Nucleus accumbens (tissue), 56 donors: ENCODE results near the gene COX11.

ENCODE experiments used
- DNase-seq, 56 donors: peaks; one replicate each; lab custom pipeline; 2025; lab: John Stamatoyannopoulos, UW

The COX11 gene, protein sequence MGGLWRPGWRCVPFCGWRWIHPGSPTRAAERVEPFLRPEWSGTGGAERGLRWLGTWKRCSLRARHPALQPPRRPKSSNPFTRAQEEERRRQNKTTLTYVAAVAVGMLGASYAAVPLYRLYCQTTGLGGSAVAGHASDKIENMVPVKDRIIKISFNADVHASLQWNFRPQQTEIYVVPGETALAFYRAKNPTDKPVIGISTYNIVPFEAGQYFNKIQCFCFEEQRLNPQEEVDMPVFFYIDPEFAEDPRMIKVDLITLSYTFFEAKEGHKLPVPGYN

DNA sequence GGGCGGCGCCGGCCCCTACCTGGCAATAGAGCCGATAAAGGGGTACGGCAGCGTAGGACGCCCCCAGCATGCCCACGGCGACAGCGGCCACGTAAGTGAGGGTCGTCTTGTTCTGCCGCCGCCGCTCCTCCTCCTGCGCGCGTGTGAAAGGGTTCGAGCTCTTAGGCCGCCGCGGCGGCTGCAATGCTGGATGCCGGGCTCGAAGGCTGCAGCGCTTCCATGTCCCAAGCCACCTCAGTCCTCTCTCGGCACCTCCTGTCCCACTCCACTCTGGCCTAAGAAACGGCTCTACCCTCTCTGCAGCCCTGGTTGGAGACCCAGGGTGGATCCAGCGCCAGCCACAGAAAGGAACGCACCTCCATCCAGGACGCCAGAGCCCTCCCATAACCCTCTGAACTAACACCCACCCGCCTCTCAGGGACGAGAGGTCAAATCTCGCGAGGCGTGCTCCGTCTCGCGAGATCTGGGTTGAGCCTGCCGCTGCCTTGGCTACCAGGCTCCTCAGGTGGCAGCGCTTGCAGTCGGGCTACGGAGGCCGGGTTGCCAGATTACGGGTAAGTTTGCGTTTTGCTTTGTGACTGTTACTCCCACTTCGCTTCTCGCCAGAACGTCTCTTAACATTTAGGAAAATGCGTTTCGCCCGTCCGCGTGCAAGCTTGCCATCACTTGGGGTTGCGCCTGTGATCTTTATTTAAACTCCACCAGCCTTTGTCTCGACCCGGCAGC is at the start of gene COX11, which contains the start of gene STXBP4:
Gene COX11 (minus strand): TSS at position 393 of the 726 bp plus-strand sequence. CDS start 8 bp downstream, at position 385.
Gene STXBP4 (plus strand): TSS at position 504 of the 726 bp plus-strand sequence. CDS start 17,455 bp downstream, outside the sequence.
- DNase-seq, result peak; percentile 63 to 97 (median 89)

GRCh38 chr17:55005520-55005919 is 37.1 kb upstream of the COX11 start:
- DNase-seq, result no peak

GRCh38 chr17:55004484-55004883 is 36.0 kb upstream of the COX11 start:
- no peak for DNase-seq

- DNase-seq, result no peak
These were observed 34.0 kb upstream of the COX11 start for GRCh38 chr17:55002458-55002857.

- DNase-seq, result no peak
These were observed 28.0 kb upstream of the COX11 start for GRCh38 chr17:54996441-54996840.

- peak in 1 of 56 donors; percentile 0 for DNase-seq
These were observed 24.6 kb upstream of the COX11 start for GRCh38 chr17:54992797-54993639.

GRCh38 chr17:54991567-54991966 is 23.1 kb upstream of the COX11 start:
- DNase-seq, result no peak

- no peak for DNase-seq
These were observed 21.7 kb upstream of the COX11 start for GRCh38 chr17:54990118-54990517.

DNA sequence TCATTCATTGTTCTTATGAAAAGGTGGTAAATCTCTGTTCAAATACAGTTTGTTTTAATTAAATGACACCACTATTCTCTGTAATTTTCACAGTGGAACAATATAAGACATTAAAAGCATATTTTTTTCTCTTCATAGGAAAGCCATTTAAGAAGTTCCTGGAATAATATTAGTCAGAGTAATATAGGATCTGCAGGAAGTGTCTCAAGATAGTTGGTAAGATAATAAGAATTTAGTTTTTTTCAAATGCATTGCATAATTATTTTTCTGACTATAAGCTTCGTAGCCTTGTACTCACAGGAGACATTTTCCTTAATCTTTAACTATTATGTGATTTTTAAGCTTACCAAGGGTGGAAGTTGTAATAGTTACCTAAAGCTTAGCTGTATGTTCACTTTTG is 17.0 kb upstream of the COX11 start:
- no peak for DNase-seq

DNA sequence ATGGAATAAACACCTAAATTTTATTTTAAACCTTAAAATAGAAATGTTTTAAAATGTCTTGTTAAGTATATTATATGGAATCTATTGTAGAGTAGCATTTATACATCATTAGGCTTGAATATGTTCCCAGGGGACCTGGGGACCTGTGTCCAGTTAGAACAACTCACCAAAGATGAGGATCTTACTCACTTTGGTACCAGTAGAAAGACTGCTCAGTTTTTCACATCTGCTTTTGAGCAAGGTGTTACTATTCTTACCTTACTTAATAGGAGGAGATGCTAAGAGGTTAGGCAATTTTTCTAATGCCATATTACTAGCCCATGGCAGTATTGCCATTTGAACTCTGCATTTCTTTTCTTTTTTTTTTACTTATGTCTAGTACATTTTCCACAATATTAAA is 14.8 kb upstream of the COX11 start:
- DNase-seq, result no peak

DNA sequence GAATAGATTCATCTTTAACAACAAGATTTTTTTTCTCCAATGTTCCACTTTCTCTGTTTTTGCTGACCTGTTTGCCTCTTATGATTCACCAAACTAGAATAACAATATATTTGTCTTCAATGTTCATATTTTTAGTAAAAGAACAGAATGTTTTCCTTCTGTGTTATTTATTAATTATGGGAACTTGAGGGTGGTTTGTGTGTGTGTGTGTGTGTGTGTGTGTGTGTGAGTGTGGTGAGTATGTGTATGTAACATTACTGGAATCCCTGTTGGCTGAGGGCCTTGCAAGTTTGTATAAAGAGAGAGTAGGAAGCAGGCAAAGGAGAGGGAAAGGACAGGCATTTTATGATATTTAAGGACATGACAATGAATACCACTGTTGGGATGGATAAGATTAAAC is 13.9 kb upstream of the COX11 start:
- DNase-seq, result no peak

DNA sequence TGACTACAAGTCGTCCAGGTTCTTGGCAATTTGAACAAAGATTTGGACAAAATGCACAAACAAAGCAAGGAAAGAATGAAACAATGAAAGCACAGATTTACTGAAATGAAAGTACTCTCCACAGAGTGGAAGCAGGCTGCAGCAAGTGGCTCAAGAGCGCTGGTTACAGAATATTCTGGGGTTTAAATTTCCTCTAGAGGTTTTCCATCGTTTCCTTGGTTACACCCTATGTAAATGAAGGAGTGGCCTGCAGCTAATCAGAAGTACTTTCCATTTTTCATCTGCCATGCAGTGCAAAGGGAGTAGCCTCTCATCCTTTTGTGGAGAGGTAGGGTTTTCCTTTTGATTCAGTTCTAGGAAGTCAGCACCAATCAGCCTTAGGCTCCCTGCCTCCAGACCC is 11.9 kb upstream of the COX11 start:
- no peak for DNase-seq

DNA sequence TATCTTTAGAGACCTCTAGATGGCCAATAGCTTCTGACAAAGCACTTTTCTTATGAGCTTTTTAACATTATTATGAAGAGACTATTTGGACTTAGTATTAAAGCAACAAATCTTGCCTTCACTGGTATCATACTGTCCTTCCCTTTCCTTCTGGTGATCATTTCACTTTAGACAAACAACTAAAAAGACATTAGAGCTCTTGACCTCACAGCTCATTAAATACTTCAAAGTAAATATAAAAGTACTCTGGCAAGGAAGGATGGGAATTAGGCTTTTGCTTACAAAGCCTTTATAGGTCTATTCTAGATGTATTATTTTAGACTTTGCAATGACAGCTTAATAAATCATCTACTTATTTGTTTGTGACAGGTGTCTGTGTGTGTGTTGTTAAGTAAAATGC is 11.2 kb upstream of the COX11 start:
- no peak for DNase-seq

DNA sequence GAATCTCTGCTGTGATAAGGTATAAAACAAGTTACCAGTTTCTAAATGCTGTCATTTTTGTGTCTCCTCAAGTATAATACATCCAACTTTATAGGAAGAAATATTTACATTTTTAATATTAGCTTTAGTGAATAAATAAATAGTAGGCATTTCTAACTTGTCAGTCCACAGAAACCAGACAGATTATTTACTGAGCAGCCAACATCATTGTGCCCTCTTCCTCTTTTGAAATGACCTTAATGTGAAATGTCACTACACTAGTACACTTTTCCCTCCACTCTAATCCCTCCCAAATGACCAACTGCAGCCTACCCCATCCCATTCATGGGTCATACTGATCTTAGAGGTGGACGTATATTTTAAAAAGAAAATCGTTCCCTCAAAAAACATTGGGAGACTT is 9.3 kb upstream of the COX11 start:
- no peak for DNase-seq

GRCh38 chr17:54976316-54976715 is 7.9 kb upstream of the COX11 start:
- DNase-seq, result no peak

DNA sequence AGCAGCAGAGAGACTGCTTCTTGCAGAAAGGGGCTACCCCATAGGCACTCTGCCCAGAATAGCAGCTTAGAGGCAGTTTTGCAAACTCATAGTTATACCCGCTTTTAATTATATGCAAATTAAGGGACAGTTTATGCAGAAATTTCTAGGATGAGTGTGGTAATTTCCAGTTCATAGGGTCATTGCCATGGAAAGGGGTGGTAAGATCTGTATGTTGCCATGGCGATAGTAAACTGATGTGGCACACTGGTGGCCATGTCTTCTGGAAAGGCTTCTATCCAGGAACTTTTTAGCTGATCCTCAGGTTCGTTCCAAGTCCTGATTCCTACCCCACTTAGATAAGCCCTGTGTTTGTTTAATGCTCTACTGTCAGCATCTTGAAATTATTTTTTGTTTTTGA is 6.3 kb upstream of the COX11 start:
- DNase-seq, result no peak

DNA sequence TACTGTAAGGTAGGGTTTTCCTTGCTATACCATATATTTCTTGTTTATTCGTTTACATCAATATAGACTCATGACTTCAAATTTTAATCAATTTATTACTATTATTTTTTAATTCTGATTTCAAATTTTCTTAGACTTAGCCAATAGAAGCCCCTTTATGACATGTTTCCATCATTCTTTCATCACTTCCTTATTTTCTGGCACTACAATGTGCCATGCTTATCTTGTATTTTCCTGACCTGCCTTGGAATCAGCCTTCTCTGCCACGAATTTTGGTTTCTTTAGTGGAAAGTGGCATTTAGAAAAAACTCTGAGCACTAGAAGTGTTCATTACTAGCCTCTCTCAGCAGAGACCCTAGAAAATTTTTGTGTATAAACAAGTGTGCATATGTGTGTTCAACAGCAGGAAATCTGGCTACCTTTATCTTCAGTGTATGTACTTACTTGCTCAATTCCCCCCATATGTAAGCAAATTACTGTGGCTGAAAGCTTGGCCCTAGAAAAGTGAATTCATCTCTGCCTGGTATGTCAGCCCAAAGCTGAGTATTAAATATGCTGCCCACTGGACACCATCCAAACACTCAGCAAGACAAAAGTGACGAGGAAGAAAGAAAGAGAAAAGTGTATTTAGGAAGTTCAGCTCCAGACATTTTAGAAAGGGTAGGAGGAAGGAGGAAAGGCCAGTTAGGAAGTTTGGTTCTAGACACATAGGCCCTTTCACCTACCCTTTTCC is 4.1 kb upstream of the COX11 start:
- DNase-seq, result no peak

DNA sequence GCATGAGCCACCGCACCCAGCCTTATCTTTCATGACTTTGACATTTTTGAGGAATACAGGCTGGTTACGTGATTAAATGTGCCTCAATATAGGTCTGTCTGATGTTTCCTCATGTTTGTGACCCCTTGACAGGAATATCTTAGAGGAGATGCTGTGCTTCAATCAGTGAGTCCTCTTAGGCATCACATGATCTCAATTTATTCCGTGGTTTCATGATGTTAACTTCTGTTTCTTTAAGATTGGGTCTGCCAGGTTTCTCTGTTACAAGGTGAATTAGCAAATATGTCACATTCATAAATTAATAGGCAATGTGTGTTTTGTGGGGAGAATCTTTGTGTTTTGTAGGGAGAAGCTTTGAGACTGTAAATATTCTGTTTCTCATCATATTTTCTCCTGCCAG is 3.4 kb upstream of the COX11 start:
- DNase-seq, result no peak

GRCh38 chr17:54971147-54971546 is 2.7 kb upstream of the COX11 start:
- no peak for DNase-seq
